HepG2 (cell line): Measurements from ENCODE around the gene IFI27. TPM values are rescaled to one million over a fixed set of nuclear protein-coding genes. Genes with fewer than 3 reads are reported as not detected.

ENCODE experiments used
- ATAC-seq: fragments of 200-7000 bp; cut with Tn5 transposase; 3 replicates; pipeline ENCODE4 v1.9.1; 2020; ENCODE audit warnings: mild to moderate bottlenecking, moderate library complexity
- BruUV-seq: library from RNA; stranded (reverse); fragments of 400-500 nt; replicated peaks from 2 replicates; lab custom pipeline; 2021; lab: Mats Ljungman, UMichigan
- CTCF ChIA-PET: fragments of 300-600 bp; formaldehyde crosslinking; extraction: SDS; loops from one replicate; lab custom pipeline; 2021; ENCODE audit warnings: low total read pairs, inconsistent platforms, low intra/inter-chr PET ratio; lab: Yijun Ruan, JAX
- POLR2A ChIA-PET: fragments of 350-600 bp; sonication (Branson Sonifier 250); formaldehyde crosslinking; loops from one replicate; lab custom pipeline; 2020; ENCODE audit warnings: antibody characterized with exemption, inconsistent platforms; lab: Yijun Ruan, JAX
- DNase-seq: peaks from one replicate; pipeline ENCODE4 v3.0.0-alpha.2; 2015; ENCODE audit warnings: low spot score
- FAIRE-seq: peaks from 3 replicates; lab custom pipeline; 2011; peaks lifted over from hg19 to GRCh38; lab: Jason Lieb, UNC
- H2AFZ ChIP-seq: one replicate; pipeline ENCODE4 v1.6.1; 2011; ENCODE audit warnings: low read length, inconsistent platforms
- H3K27ac ChIP-seq: fragments of 300-600 bp; 3 replicates; pipeline ENCODE4 v1.8.0; 2011; ENCODE audit warnings: mixed run types, mild to moderate bottlenecking, mixed read lengths, low read length, inconsistent platforms; ENCODE audit not compliant: insufficient read depth; ENCODE audit errors: extremely low read length
- H3K27me3 ChIP-seq, 2 experiments: fragments of 200-600 bp in 1 of 2; 2 replicates in 1 of 2; 3 replicates in 1 of 2; pipeline versions ENCODE4 v1.6.0 to v1.8.0; 2011; ENCODE audit warnings: low read length in 2 of 2, mild to moderate bottlenecking in 2 of 2, moderate library complexity in 2 of 2, inconsistent platforms in 1 of 2; ENCODE audit not compliant: insufficient read depth in 2 of 2, control insufficient read depth in 1 of 2
- H3K36me3 ChIP-seq, 2 experiments: fragments of 200-600 bp in 1 of 2; replicated peaks in 1 of 2; 2 replicates in 1 of 2; 3 replicates in 1 of 2; pipeline versions ENCODE4 v1.5.1 to v1.8.0; 2011; ENCODE audit warnings: low read length in 2 of 2, inconsistent platforms in 1 of 2; ENCODE audit not compliant: insufficient read depth in 2 of 2, control insufficient read depth in 1 of 2
- H3K4me1 ChIP-seq: 2 replicates; pipeline ENCODE4 v1.5.1; 2012; ENCODE audit warnings: low read length, inconsistent platforms; ENCODE audit not compliant: insufficient read depth
- H3K4me2 ChIP-seq: 2 replicates; pipeline ENCODE4 v1.6.0; 2011; ENCODE audit warnings: low read depth, low read length, inconsistent platforms
- H3K4me3 ChIP-seq, 3 experiments: fragments of 200-600 bp in 1 of 3; sonication (generic), shearing (Covaris generic) in 1 of 3; replicated peaks in 1 of 3; 2 replicates each; pipeline ENCODE4 v1.5.1; 2011 to 2016; ENCODE audit warnings: low read length in 3 of 3, inconsistent platforms in 2 of 3, low read depth in 2 of 3, mild to moderate bottlenecking in 2 of 3, control low read depth in 1 of 3, mixed read lengths in 1 of 3; ENCODE audit not compliant: insufficient read depth in 1 of 3
- H3K79me2 ChIP-seq: one replicate; pipeline ENCODE4 v1.6.1; 2011; ENCODE audit warnings: low read length, inconsistent platforms; ENCODE audit not compliant: insufficient read depth
- H3K9ac ChIP-seq: 2 replicates; pipeline ENCODE4 v1.6.0; 2011; ENCODE audit warnings: mild to moderate bottlenecking, low read depth, low read length, inconsistent platforms; ENCODE audit not compliant: insufficient read depth
- H3K9me3 ChIP-seq: 2 replicates; pipeline ENCODE4 v1.5.1; 2012; ENCODE audit warnings: mild to moderate bottlenecking, low read length
- H4K20me1 ChIP-seq: 2 replicates; pipeline ENCODE4 v1.6.0; 2011; ENCODE audit warnings: inconsistent platforms, mild to moderate bottlenecking, low read length, moderate library complexity; ENCODE audit not compliant: insufficient read depth
- ARHGAP35 ChIP-seq: sonication (generic); formaldehyde crosslinking; IDR thresholded peaks from 2 replicates; pipeline ENCODE4 v1.9.0; 2022; ENCODE audit warnings: mild to moderate bottlenecking, inconsistent platforms, moderate library complexity, missing genetic modification reagents, borderline replicate concordance
- HIVEP1 ChIP-seq: sonication (generic); formaldehyde crosslinking; IDR thresholded peaks from 2 replicates; pipeline ENCODE4 v1.4.0; 2020; ENCODE audit warnings: mild to moderate bottlenecking, missing genetic modification reagents
- MIER2 ChIP-seq: IDR thresholded peaks from 2 replicates; pipeline ENCODE4 v1.6.1; 2016; ENCODE audit warnings: missing biosample characterization, missing genetic modification reagents
- MXD4 ChIP-seq: IDR thresholded peaks from 2 replicates; pipeline ENCODE4 v1.6.1; 2016; ENCODE audit warnings: mild to moderate bottlenecking, missing biosample characterization, missing genetic modification reagents
- RORA ChIP-seq: sonication (generic); formaldehyde crosslinking; IDR thresholded peaks from 2 replicates; pipeline ENCODE4 v1.5.0; 2020; ENCODE audit warnings: mild to moderate bottlenecking, missing genetic modification reagents, moderate library complexity
- TGIF2 ChIP-seq: IDR thresholded peaks from 2 replicates; pipeline ENCODE4 v1.6.1; 2016; ENCODE audit warnings: control low read depth, missing compliant biosample characterization
- ZMYM2 ChIP-seq: sonication (generic); formaldehyde crosslinking; IDR thresholded peaks from 2 replicates; pipeline ENCODE4 v1.8.0; 2022; ENCODE audit warnings: mild to moderate bottlenecking, missing genetic modification reagents
- ZNF124 ChIP-seq: sonication (generic); formaldehyde crosslinking; IDR thresholded peaks from 2 replicates; pipeline ENCODE4 v1.4.0; 2020; ENCODE audit warnings: missing genetic modification reagents
- ZNF138 ChIP-seq: sonication (generic); formaldehyde crosslinking; IDR thresholded peaks from 2 replicates; pipeline ENCODE4 v1.5.0; 2020; ENCODE audit warnings: mild to moderate bottlenecking, low read depth, missing genetic modification reagents
- ZNF317 ChIP-seq: sonication (generic); formaldehyde crosslinking; IDR thresholded peaks from 2 replicates; pipeline ENCODE4 v1.5.0; 2020; ENCODE audit warnings: mild to moderate bottlenecking, missing genetic modification reagents
- ZNF350 ChIP-seq: sonication (generic); formaldehyde crosslinking; IDR thresholded peaks from 2 replicates; pipeline ENCODE4 v1.4.0; 2020; ENCODE audit warnings: mild to moderate bottlenecking, low read depth, missing genetic modification reagents, borderline replicate concordance
- ZNF501 ChIP-seq: sonication (generic); formaldehyde crosslinking; IDR thresholded peaks from 2 replicates; pipeline ENCODE4 v1.5.1; 2020; ENCODE audit warnings: mild to moderate bottlenecking, moderate library complexity, missing genetic modification reagents
- ZNF619 ChIP-seq: sonication (generic); formaldehyde crosslinking; IDR thresholded peaks from 2 replicates; pipeline ENCODE4 v1.4.0; 2020; ENCODE audit warnings: mild to moderate bottlenecking, missing genetic modification reagents
- WGBS: methylation state at CpG from one replicate; pipeline ENCODE4 v1.1.6; 2017; ENCODE audit warnings: low lambda C conversion rate; 5-methylcytosine and 5-hydroxymethylcytosine counted together
- in situ Hi-C: cut with HindIII; loops from 2 replicates; pipeline ENCODE4 v1.10.0; 2017; ENCODE audit warnings: low pct_unique_long_range_greater_than_20kb; ENCODE audit not compliant: extremely low pct_ligation_motif_present
- intact Hi-C: fragments of 100-400 bp; cut with micrococcal nuclease; formaldehyde crosslinking; loops from one replicate; pipeline ENCODE4 v1.10.0; 2022; ENCODE audit not compliant: unreplicated experiment
- polyA plus RNA-seq, 8 experiments: library from polyadenylated mRNA; depleted of rRNA in 3 of 8; stranded (reverse) in 7 of 8; unstranded in 1 of 8; fragments of >200 nt; fragmentation: Illumina TruSeq in 4 of 8; extraction: Trizol in 4 of 8; gene quantifications; 2 replicates each; pipeline versions ENCODE4 v1.2.1 to v1.2.3, GENCODE V29; 2011 to 2016; ENCODE audit warnings: low read depth in 4 of 8, missing spikeins in 1 of 8, mixed read lengths in 1 of 8; ENCODE audit not compliant: insufficient read depth in 1 of 8
- total RNA-seq, 5 experiments: library from RNA; depleted of rRNA; stranded (reverse); fragments of >200 nt; fragmentation: Illumina TruSeq; extraction: Trizol; gene quantifications; 2 replicates each; pipeline ENCODE4 v1.2.3, GENCODE V29; 2016; ENCODE audit warnings: low read depth in 1 of 5
- TF ChIP-seq, protein P1 (sequence below): sonication (generic); formaldehyde crosslinking; IDR thresholded peaks from 2 replicates; pipeline ENCODE4 v1.8.1; 2023; ENCODE audit warnings: mild to moderate bottlenecking, moderate library complexity, missing genetic modification reagents
- TF ChIP-seq, protein P2 (sequence below): sonication (generic); formaldehyde crosslinking; conservative IDR thresholded peaks from 2 replicates; pipeline ENCODE4 v1.8.0; 2022; ENCODE audit warnings: mild to moderate bottlenecking, moderate library complexity, missing genetic modification reagents

The IFI27 gene
- total and polyA plus RNA-seq, 2 of the 13 experiments (the other 11 are each of a cell fraction or from before 2014, with no cell fraction given), result 1.2 to 1.7 TPM

DNA sequence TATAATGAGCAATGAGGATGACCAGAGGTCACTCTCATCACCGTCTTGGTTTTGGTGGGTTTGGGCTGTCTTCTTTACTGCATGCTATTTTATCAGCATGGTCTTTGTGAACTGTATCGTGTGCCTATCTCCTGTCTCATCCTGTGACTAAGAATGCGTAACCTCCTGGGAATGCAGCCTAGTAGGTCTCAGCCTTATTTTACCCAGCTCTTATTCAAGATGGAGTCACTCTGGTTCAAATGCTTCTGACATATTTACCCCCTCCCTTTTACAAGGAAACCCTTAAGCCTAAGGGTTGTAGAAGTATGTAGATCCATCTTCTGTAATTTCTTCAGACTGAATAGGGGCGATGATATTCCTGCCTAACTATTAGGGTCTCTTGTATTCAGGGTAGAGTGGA lies 21.1 kb upstream of the IFI27 start:
- Histone ChIP-seq H3K36me3 (no peaks in the 10 kb centered on the region), H3K4me3 (no peak overlapping the region), H3K27ac (no peak overlapping the region), H2AFZ (no peak overlapping the region), H3K9ac (no peak overlapping the region), H3K4me1 (peaks cover 14% of the 10 kb centered on the region), H4K20me1 (no peaks in the 10 kb centered on the region), H3K27me3 (no peaks in the 10 kb centered on the region), H3K4me2 (no peak overlapping the region), H3K9me3 (no peaks in the 10 kb centered on the region), H3K79me2 (no peaks in the 10 kb centered on the region)
- 97% methylated on average over 4 of the region's 4 CpGs for WGBS
- BruUV-seq, result no TSS peak
- in situ Hi-C loops (no loop called here), intact Hi-C loops (no loop called here)
- DNase-seq (no peak), FAIRE-seq (no peak), ATAC-seq (no peak)
- TF ChIP-seq ZNF501 (CRISPR knock-in tag), result no peak
- TF ChIP-seq ZMYM2 (CRISPR knock-in tag), result no peak
- no peak for TF ChIP-seq ZNF124 (CRISPR knock-in tag)
- TF ChIP-seq MXD4, result no peak
- TF ChIP-seq TGIF2, result no peak
- no peak for TF ChIP-seq ZNF619 (CRISPR knock-in tag)
- TF ChIP-seq RORA, result no peak
- TF ChIP-seq, protein P1, sequence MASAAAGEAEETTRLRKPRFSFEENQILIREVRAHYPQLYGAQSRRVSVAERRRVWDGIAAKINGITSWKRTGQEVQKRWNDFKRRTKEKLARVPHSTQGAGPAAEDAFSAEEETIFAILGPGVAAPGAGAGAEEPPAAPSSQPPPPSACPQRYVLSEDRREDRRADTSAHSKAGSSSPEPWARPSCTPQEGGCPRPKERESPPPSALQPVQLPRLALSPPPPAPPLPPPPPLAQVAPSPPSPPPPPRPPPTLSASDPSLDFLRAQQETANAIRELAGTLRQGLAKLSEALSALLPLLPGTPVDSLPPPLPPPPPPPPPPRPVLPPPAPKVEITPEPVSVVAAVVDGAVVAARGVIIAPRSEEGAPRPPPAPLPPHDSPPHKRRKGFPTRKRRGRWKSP (CRISPR knock-in tag), result no peak
- TF ChIP-seq HIVEP1 (CRISPR knock-in tag), result no peak
- no peak for TF ChIP-seq MIER2 (CRISPR knock-in tag)
- no peak for TF ChIP-seq ZNF350 (CRISPR knock-in tag)
- TF ChIP-seq ZNF138, result no peak
- TF ChIP-seq ZNF317, result no peak
- TF ChIP-seq, protein P2, sequence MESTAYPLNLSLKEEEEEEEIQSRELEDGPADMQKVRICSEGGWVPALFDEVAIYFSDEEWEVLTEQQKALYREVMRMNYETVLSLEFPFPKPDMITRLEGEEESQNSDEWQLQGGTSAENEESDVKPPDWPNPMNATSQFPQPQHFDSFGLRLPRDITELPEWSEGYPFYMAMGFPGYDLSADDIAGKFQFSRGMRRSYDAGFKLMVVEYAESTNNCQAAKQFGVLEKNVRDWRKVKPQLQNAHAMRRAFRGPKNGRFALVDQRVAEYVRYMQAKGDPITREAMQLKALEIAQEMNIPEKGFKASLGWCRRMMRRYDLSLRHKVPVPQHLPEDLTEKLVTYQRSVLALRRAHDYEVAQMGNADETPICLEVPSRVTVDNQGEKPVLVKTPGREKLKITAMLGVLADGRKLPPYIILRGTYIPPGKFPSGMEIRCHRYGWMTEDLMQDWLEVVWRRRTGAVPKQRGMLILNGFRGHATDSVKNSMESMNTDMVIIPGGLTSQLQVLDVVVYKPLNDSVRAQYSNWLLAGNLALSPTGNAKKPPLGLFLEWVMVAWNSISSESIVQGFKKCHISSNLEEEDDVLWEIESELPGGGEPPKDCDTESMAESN (CRISPR knock-in tag), result no peak
- TF ChIP-seq ARHGAP35 (CRISPR knock-in tag), result no peak
- ChIA-PET CTCF (no interaction called here), POLR2A (interaction anchor here (1.2 kb wide), 1 partner anchor 8 kb away, joined by 4 read pairs; the partner anchor contains the start of genes DDX24 and IFI27L1)
